Transverse colon (tissue), 4 donors: ENCODE data around the gene VSTM5.

Experiments
- POLR2AphosphoS5 ChIP-seq, 3 donors: sonication (generic); formaldehyde crosslinking; IDR thresholded peaks; one replicate each; pipeline ENCODE4 v1.6.1; 2016; ENCODE audit warnings: antibody characterized with exemption in 3 of 3
- TF ChIP-seq, protein P1 (sequence below), 5 experiments: fragments of 200-600 bp in 3 of 5; fragments of 450-650 bp in 2 of 5; sonication (generic) in 3 of 5; IDR thresholded peaks; 1 replicate in 2 of 5; 2 replicates in 3 of 5; pipeline ENCODE4 v1.5.1; 2016 to 2017; ENCODE audit warnings: antibody characterized with exemption in 5 of 5, inconsistent platforms in 3 of 5, mild to moderate bottlenecking in 2 of 5, moderate library complexity in 1 of 5

DNA sequence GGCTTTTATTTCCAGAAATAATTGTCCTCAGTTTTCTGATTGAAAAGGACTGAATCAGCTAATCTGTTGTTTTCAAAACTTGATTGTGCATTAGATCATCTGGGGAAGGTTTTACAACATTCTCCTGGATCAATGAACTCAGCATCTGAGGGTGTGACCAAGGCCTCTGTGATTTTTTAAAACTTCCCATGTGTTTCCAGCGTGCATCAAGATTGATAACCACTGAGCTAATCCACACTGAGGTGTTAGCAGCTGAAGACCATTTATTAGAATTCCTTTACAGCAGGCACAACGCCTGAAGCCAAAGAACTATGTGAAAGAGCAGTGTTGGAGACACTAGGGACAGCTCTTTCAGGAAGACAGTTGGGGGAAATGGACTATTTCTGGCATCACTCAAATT is 10.2 kb downstream of the VSTM5 start:
- TF ChIP-seq POLR2AphosphoS5 (IDR thresholded peaks at IDR 0.05) = no peak
- TF ChIP-seq, protein P1, sequence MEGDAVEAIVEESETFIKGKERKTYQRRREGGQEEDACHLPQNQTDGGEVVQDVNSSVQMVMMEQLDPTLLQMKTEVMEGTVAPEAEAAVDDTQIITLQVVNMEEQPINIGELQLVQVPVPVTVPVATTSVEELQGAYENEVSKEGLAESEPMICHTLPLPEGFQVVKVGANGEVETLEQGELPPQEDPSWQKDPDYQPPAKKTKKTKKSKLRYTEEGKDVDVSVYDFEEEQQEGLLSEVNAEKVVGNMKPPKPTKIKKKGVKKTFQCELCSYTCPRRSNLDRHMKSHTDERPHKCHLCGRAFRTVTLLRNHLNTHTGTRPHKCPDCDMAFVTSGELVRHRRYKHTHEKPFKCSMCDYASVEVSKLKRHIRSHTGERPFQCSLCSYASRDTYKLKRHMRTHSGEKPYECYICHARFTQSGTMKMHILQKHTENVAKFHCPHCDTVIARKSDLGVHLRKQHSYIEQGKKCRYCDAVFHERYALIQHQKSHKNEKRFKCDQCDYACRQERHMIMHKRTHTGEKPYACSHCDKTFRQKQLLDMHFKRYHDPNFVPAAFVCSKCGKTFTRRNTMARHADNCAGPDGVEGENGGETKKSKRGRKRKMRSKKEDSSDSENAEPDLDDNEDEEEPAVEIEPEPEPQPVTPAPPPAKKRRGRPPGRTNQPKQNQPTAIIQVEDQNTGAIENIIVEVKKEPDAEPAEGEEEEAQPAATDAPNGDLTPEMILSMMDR (IDR thresholded peaks at IDR 0.05) = no peak
